Measurements from ENCODE around the gene WT1. TPM values are rescaled to one million over a fixed set of nuclear protein-coding genes. Genes with fewer than 3 reads are reported as not detected.

Gene WT1
- total and polyA plus RNA-seq, 2 donors (not counting 3 experiments of a cell fraction or from before 2014, with no cell fraction given): not detected

DNA sequence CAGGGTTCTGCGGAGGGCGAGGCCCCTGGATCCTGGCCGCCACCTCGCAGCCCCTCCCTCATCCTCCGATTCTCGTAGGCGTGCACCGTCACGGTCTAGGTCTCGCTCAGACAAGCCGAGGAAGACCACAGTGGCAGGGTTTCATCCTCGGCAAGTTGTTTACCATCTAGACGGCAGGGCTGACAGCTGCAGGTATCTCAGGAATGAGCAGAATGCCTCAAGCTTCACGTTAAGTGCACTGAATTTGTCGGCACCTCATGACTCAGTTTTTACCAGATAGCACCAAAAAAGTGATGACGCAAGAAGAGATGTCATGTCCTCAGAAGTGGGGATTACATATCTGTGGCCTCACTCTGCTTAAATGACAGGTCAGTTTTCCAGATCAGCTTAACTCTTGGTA is 35.1 kb downstream of the WT1 start:
- no TSS peak for BruUV-seq (replicated peaks)
- CTCF ChIA-PET: no interaction called here
- Histone ChIP-seq H3K4me3 (replicated peaks in 1 of 3; ENCODE audit: insufficient read depth in 1 of 3, low read depth in 1 of 3, low read length in 3 of 3) (no peak overlapping the region), H2AFZ (ENCODE audit: low read depth, low read length) (no peak overlapping the region), H3K4me2 (ENCODE audit: insufficient read depth, low read length) (no peak overlapping the region), H3K9me1 (replicated peaks; ENCODE audit: control insufficient read depth, extremely low read depth, insufficient read depth, low read length) (no peaks in the 10 kb centered on the region), H3K4me1 (ENCODE audit: control insufficient read depth, extremely low read depth, insufficient read depth, low read length) (no peaks in the 10 kb centered on the region), H3K9ac (replicated peaks; ENCODE audit: extremely low read depth, insufficient read depth, low read length) (no peak overlapping the region), H3K79me2 (ENCODE audit: control insufficient read depth, insufficient read depth, low read length) (no peaks in the 10 kb centered on the region), H3K27me3 (ENCODE audit: control insufficient read depth in 2 of 2, insufficient read depth in 2 of 2, low read length in 2 of 2) (no peaks in the 10 kb centered on the region), H3K9me3 (replicated peaks; ENCODE audit: control insufficient read depth, insufficient read depth, low read length) (no peaks in the 10 kb centered on the region), H4K20me1 (replicated peaks; ENCODE audit: control insufficient read depth, extremely low read depth, insufficient read depth, low read length) (no peaks in the 10 kb centered on the region), H3K36me3 (ENCODE audit: control insufficient read depth in 2 of 2, extremely low read depth in 1 of 2, insufficient read depth in 2 of 2, low read length in 2 of 2) (no peaks in the 10 kb centered on the region), H3K27ac (ENCODE audit: insufficient read depth, low read depth, low read length) (no peak overlapping the region)
- intact Hi-C loops (cut with micrococcal nuclease): no loop called here
- TF ChIP-seq FOS (IDR thresholded peaks at IDR 0.05; ENCODE audit: borderline replicate concordance, insufficient read depth, low read length) (no peak), EZH2 (IDR thresholded peaks at IDR 0.05; ENCODE audit: borderline replicate concordance, low read depth, low read length, severe bottlenecking) (no peak), POLR2AphosphoS5 (IDR thresholded peaks at IDR 0.05; ENCODE audit: insufficient read depth, low read depth, low read length) (no peak), JUN (IDR thresholded peaks at IDR 0.05; ENCODE audit: borderline replicate concordance, insufficient read depth, insufficient read length, low read depth) (no peak), POLR2A (IDR thresholded peaks at IDR 0.05; ENCODE audit: low read depth, low read length) (no peak)
- TF ChIP-seq, protein P1, sequence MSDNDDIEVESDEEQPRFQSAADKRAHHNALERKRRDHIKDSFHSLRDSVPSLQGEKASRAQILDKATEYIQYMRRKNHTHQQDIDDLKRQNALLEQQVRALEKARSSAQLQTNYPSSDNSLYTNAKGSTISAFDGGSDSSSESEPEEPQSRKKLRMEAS (IDR thresholded peaks at IDR 0.05; ENCODE audit: insufficient read depth, insufficient read length): no peak
- TF ChIP-seq, protein P2, sequence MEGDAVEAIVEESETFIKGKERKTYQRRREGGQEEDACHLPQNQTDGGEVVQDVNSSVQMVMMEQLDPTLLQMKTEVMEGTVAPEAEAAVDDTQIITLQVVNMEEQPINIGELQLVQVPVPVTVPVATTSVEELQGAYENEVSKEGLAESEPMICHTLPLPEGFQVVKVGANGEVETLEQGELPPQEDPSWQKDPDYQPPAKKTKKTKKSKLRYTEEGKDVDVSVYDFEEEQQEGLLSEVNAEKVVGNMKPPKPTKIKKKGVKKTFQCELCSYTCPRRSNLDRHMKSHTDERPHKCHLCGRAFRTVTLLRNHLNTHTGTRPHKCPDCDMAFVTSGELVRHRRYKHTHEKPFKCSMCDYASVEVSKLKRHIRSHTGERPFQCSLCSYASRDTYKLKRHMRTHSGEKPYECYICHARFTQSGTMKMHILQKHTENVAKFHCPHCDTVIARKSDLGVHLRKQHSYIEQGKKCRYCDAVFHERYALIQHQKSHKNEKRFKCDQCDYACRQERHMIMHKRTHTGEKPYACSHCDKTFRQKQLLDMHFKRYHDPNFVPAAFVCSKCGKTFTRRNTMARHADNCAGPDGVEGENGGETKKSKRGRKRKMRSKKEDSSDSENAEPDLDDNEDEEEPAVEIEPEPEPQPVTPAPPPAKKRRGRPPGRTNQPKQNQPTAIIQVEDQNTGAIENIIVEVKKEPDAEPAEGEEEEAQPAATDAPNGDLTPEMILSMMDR (IDR thresholded peaks at IDR 0.05; ENCODE audit: extremely low read depth in 1 of 2, insufficient read depth in 1 of 2, low read depth in 1 of 2, low read length in 2 of 2): no peak
- DNase-seq (ENCODE audit: low read depth, low spot score) (no peak), FAIRE-seq (no peak)
- dilution Hi-C loops (cut with MboI; ENCODE audit: extremely low pct_ligation_motif_present, low sequenced_read_pairs): no loop called here
- POLR2A ChIA-PET: no interaction called here

All from endothelial cell of umbilical vein (primary cell).